H1 (cell line): Measurements from ENCODE around the gene C10orf95. TPM values are rescaled to one million over a fixed set of nuclear protein-coding genes. Genes with fewer than 3 reads are reported as not detected.

Experiments used
- NANOG ChIP-seq: IDR thresholded peaks from 2 replicates; pipeline ENCODE4 v1.6.1; 2011; ENCODE audit warnings: low read length, low read depth, mild to moderate bottlenecking, inconsistent platforms; ENCODE audit not compliant: insufficient read depth, poor library complexity, severe bottlenecking
- polyA plus RNA-seq, 7 experiments: library from polyadenylated mRNA; depleted of rRNA in 3 of 7; stranded (reverse) in 5 of 7; unstranded in 2 of 7; fragments of >200 nt in 5 of 7; fragments of 200-250 nt in 2 of 7; gene quantifications; 1 replicate in 5 of 7; 2 replicates in 1 of 7; 4 replicates in 1 of 7; pipeline versions ENCODE4 v1.2.1 to v1.2.3, GENCODE V29; 2011 to 2013; ENCODE audit warnings: missing spikeins in 2 of 7, mixed read lengths in 2 of 7
- total RNA-seq: library from RNA; stranded (reverse); fragmentation: NEBNext Ultra II Directional; extraction: Animal tissue kit (Norgen Biotek cat#: 25700); gene quantifications from 2 replicates; pipeline ENCODE4 v1.2.1, GENCODE V29; 2021

Gene C10orf95
- total and polyA plus RNA-seq, 2 of the 8 experiments (the other 6 are each of a cell fraction or from before 2014, with no cell fraction given) = 0.34 to 0.48 TPM

DNA sequence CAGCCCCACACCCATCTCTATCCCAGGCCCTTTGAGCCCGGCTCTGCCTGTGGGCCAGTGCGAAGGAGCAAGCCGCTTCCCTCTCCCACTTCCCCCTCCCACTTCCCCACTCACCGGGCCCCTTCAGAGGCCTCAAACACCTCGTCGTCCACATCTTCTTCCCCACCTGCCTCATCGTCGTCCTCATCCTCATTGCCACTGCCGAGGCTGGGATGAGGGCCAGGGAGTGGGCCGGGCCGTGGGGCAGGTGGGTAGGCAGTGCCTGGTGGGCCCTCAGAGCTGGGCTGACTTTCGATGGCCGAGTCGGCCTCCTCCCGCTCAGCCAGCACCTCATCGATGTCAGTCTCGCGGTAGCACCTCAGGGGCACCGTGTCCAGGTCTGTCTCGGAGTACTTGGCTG is 36.6 kb downstream of the C10orf95 start (continued):
- no peak for TF ChIP-seq NANOG
